K562 (cell line): Measurements from ENCODE around the gene TEX54. TPM values are rescaled to one million over a fixed set of nuclear protein-coding genes. Genes with fewer than 3 reads are reported as not detected.

Source experiments
- MAZ ChIP-seq, 2 experiments: fragments of 450-650 bp in 1 of 2; sonication (generic) in 1 of 2; formaldehyde crosslinking; IDR thresholded peaks in 1 of 2; conservative IDR thresholded peaks in 1 of 2; 2 replicates each; pipeline versions ENCODE4 v1.4.0 to v1.5.0; 2020; ENCODE audit warnings: mild to moderate bottlenecking in 1 of 2, missing genetic modification reagents in 1 of 2
- POLR3A ChIP-seq: IDR thresholded peaks from 2 replicates; pipeline ENCODE4 v1.6.1; 2011; ENCODE audit warnings: borderline replicate concordance, mild to moderate bottlenecking, moderate library complexity; ENCODE audit not compliant: insufficient read length, insufficient read depth; ENCODE audit errors: extremely low read depth
- PTTG1 ChIP-seq: fragments of 450-650 bp; IDR thresholded peaks from 2 replicates; pipeline ENCODE4 v1.6.1; 2016; ENCODE audit warnings: low read depth, mild to moderate bottlenecking, missing genetic modification characterization, missing compliant biosample characterization
- PYGO2 ChIP-seq: fragments of 450-650 bp; IDR thresholded peaks from 2 replicates; pipeline ENCODE4 v1.6.1; 2016; ENCODE audit warnings: mild to moderate bottlenecking, missing genetic modification characterization, moderate library complexity, missing compliant biosample characterization
- SAP30 ChIP-seq: fragments of 200-600 bp; sonication (generic); IDR thresholded peaks from 2 replicates; pipeline ENCODE4 v1.6.1; 2012; ENCODE audit warnings: borderline replicate concordance, low read depth, mild to moderate bottlenecking, moderate library complexity, low read length, control low read depth, inconsistent platforms; ENCODE audit not compliant: insufficient read depth, poor library complexity, severe bottlenecking
- polyA plus RNA-seq, 8 experiments: library from polyadenylated mRNA; depleted of rRNA in 4 of 8; stranded (reverse) in 5 of 8; unstranded in 3 of 8; fragments of >200 nt; fragmentation: Nextera tagmentation in 2 of 8; fragmentation: Illumina TruSeq in 1 of 8; extraction: Ambion mirVana in 2 of 8; extraction: Trizol in 1 of 8; gene quantifications; 2 replicates each; pipeline versions ENCODE4 v1.2.1 to v1.2.3, GENCODE V29; 2011 to 2014; ENCODE audit warnings: inconsistent platforms in 1 of 8, missing spikeins in 1 of 8
- total RNA-seq, 7 experiments: library from RNA; depleted of rRNA in 6 of 7; stranded (reverse); fragments of >200 nt in 6 of 7; fragmentation: Illumina TruSeq in 2 of 7; extraction: Trizol in 2 of 7; gene quantifications; 2 replicates each; pipeline versions ENCODE4 v1.2.1 to v1.2.3, GENCODE V29; 2011 to 2021; ENCODE audit warnings: low replicate concordance in 1 of 7
- TF ChIP-seq, protein P1 (sequence below): sonication (generic); formaldehyde crosslinking; IDR thresholded peaks from 2 replicates; pipeline ENCODE4 v1.8.0; 2022; ENCODE audit warnings: mild to moderate bottlenecking, missing genetic modification reagents
- TF ChIP-seq, protein P2 (sequence below): fragments of 450-650 bp; formaldehyde crosslinking; IDR thresholded peaks from 2 replicates; pipeline ENCODE4 v1.4.0; 2020; ENCODE audit warnings: mild to moderate bottlenecking, moderate library complexity
- TF ChIP-seq, protein P3 (sequence below): fragments of 250-450 bp; sonication (Bioruptor Pico); IDR thresholded peaks from 2 replicates; pipeline ENCODE4 v1.4.0; 2020; ENCODE audit warnings: borderline replicate concordance
- TF ChIP-seq, protein P4 (sequence below): fragments of 450-650 bp; conservative IDR thresholded peaks from 2 replicates; pipeline ENCODE4 v1.6.1; 2016; ENCODE audit warnings: missing genetic modification characterization, low read depth, mild to moderate bottlenecking, missing compliant biosample characterization, moderate library complexity
- TF ChIP-seq, protein P5 (sequence below), 3 experiments: fragments of 200-800 bp in 1 of 3; fragments of 250-450 bp in 1 of 3; fragments of 450-650 bp in 1 of 3; sonication (Bioruptor Pico) in 1 of 3; sonication (Bioruptor generic) in 1 of 3; formaldehyde crosslinking in 1 of 3; IDR thresholded peaks; 2 replicates each; pipeline versions ENCODE4 v1.6.1 to v1.8.0; 2016 to 2022; ENCODE audit warnings: mild to moderate bottlenecking in 2 of 3, missing genetic modification characterization in 2 of 3, missing compliant biosample characterization in 1 of 3, moderate library complexity in 1 of 3

Gene TEX54
- total and polyA plus RNA-seq, 9 of the 15 experiments (the other 6 are each of a cell fraction or from before 2014, with no cell fraction given) = not detected

DNA sequence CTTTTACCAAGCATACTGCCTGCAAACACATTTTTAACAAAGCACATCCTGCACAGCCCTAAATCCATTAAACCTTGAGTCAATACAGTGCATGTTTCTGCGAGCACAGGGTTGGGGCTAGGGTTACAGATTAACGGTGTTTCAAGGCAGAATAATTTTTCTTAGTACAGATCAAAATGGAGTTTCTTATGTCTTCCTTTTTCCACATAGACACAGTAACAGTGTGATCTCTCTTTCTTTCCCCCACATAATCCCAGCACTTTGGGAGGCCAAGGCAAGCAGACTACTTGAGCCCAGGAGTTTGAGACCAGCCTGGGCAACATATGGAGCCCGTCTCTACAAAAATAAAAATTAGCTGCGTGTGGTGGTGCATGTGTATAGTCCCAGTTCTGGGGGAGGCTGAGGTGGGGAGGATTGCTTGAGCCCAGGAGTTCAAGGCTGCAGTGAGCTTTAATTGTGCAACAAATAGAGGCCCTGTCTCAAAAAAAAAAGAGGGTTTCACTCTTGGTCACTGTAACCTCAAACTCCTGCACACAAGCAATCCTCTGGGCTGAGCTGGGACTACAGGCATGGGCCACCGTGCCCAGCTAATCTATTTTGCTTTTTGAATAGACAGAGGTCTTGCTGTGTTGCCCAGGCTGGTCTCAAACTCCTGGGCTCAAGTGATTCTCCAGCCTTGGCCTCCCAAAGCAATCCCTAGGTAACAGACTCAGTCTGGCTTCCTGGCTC, 28.4 kb upstream of the TEX54 start (continued):
- TF ChIP-seq, protein P1, sequence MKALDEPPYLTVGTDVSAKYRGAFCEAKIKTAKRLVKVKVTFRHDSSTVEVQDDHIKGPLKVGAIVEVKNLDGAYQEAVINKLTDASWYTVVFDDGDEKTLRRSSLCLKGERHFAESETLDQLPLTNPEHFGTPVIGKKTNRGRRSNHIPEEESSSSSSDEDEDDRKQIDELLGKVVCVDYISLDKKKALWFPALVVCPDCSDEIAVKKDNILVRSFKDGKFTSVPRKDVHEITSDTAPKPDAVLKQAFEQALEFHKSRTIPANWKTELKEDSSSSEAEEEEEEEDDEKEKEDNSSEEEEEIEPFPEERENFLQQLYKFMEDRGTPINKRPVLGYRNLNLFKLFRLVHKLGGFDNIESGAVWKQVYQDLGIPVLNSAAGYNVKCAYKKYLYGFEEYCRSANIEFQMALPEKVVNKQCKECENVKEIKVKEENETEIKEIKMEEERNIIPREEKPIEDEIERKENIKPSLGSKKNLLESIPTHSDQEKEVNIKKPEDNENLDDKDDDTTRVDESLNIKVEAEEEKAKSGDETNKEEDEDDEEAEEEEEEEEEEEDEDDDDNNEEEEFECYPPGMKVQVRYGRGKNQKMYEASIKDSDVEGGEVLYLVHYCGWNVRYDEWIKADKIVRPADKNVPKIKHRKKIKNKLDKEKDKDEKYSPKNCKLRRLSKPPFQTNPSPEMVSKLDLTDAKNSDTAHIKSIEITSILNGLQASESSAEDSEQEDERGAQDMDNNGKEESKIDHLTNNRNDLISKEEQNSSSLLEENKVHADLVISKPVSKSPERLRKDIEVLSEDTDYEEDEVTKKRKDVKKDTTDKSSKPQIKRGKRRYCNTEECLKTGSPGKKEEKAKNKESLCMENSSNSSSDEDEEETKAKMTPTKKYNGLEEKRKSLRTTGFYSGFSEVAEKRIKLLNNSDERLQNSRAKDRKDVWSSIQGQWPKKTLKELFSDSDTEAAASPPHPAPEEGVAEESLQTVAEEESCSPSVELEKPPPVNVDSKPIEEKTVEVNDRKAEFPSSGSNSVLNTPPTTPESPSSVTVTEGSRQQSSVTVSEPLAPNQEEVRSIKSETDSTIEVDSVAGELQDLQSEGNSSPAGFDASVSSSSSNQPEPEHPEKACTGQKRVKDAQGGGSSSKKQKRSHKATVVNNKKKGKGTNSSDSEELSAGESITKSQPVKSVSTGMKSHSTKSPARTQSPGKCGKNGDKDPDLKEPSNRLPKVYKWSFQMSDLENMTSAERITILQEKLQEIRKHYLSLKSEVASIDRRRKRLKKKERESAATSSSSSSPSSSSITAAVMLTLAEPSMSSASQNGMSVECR (CRISPR knock-in tag) = peak; percentile 54
- TF ChIP-seq SAP30 (no peak), PYGO2 (tag) (peak; percentile 76), MAZ (CRISPR knock-in tag; conservative IDR thresholded peaks at IDR 0.05 in 1 of 2, IDR thresholded peaks at IDR 0.05 in 1 of 2) (0 out of 4 replicates have a peak, but pooled peaks of 1 of the 2 experiments have one; percentile 30), PTTG1 (peak; percentile 79; the same call in 1 of the 2 replicates), POLR3A (no peak)
- TF ChIP-seq, protein P2, sequence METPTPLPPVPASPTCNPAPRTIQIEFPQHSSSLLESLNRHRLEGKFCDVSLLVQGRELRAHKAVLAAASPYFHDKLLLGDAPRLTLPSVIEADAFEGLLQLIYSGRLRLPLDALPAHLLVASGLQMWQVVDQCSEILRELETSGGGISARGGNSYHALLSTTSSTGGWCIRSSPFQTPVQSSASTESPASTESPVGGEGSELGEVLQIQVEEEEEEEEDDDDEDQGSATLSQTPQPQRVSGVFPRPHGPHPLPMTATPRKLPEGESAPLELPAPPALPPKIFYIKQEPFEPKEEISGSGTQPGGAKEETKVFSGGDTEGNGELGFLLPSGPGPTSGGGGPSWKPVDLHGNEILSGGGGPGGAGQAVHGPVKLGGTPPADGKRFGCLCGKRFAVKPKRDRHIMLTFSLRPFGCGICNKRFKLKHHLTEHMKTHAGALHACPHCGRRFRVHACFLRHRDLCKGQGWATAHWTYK (CRISPR knock-in tag) = peak; percentile 86
- TF ChIP-seq, protein P3, sequence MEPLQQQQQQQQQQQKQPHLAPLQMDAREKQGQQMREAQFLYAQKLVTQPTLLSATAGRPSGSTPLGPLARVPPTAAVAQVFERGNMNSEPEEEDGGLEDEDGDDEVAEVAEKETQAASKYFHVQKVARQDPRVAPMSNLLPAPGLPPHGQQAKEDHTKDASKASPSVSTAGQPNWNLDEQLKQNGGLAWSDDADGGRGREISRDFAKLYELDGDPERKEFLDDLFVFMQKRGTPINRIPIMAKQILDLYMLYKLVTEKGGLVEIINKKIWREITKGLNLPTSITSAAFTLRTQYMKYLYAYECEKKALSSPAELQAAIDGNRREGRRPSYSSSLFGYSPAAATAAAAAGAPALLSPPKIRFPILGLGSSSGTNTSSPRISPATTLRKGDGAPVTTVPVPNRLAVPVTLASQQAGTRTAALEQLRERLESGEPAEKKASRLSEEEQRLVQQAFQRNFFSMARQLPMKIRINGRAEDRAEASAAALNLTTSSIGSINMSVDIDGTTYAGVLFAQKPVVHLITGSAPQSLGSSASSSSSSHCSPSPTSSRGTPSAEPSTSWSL (CRISPR knock-in tag) = no peak
- TF ChIP-seq, protein P4, sequence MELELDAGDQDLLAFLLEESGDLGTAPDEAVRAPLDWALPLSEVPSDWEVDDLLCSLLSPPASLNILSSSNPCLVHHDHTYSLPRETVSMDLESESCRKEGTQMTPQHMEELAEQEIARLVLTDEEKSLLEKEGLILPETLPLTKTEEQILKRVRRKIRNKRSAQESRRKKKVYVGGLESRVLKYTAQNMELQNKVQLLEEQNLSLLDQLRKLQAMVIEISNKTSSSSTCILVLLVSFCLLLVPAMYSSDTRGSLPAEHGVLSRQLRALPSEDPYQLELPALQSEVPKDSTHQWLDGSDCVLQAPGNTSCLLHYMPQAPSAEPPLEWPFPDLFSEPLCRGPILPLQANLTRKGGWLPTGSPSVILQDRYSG = peak; percentile 81
- TF ChIP-seq, protein P5, sequence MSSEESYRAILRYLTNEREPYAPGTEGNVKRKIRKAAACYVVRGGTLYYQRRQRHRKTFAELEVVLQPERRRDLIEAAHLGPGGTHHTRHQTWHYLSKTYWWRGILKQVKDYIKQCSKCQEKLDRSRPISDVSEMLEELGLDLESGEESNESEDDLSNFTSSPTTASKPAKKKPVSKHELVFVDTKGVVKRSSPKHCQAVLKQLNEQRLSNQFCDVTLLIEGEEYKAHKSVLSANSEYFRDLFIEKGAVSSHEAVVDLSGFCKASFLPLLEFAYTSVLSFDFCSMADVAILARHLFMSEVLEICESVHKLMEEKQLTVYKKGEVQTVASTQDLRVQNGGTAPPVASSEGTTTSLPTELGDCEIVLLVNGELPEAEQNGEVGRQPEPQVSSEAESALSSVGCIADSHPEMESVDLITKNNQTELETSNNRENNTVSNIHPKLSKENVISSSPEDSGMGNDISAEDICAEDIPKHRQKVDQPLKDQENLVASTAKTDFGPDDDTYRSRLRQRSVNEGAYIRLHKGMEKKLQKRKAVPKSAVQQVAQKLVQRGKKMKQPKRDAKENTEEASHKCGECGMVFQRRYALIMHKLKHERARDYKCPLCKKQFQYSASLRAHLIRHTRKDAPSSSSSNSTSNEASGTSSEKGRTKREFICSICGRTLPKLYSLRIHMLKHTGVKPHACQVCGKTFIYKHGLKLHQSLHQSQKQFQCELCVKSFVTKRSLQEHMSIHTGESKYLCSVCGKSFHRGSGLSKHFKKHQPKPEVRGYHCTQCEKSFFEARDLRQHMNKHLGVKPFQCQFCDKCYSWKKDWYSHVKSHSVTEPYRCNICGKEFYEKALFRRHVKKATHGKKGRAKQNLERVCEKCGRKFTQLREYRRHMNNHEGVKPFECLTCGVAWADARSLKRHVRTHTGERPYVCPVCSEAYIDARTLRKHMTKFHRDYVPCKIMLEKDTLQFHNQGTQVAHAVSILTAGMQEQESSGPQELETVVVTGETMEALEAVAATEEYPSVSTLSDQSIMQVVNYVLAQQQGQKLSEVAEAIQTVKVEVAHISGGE (CRISPR knock-in tag; IDR thresholded peaks at IDR 0.05) = peak in 1 of 3 experiments; percentile 60; a peak in 2 of 6 replicates
